Thyroid gland (tissue), 4 donors: Measurements from ENCODE around the gene ZNF839.

Experiments used
- CTCF ChIP-seq, 6 experiments: fragments of 200-600 bp in 3 of 6; fragments of 450-650 bp in 3 of 6; sonication (generic) in 3 of 6; IDR thresholded peaks; one replicate each; pipeline ENCODE4 v1.5.1; 2016 to 2019; ENCODE audit warnings: antibody characterized with exemption in 6 of 6, mild to moderate bottlenecking in 2 of 6, inconsistent platforms in 1 of 6, moderate library complexity in 1 of 6
- POLR2A ChIP-seq, 2 donors: fragments of 450-650 bp; IDR thresholded peaks; one replicate each; pipeline ENCODE4 v1.6.1; 2017; ENCODE audit warnings: antibody characterized with exemption in 2 of 2, mild to moderate bottlenecking in 2 of 2, moderate library complexity in 1 of 2

GRCh38 chr14:102389246-102389645, 69.7 kb downstream of the ZNF839 start:
- TF ChIP-seq CTCF (IDR thresholded peaks at IDR 0.05) = no peak
- no peak for TF ChIP-seq POLR2A (IDR thresholded peaks at IDR 0.05)
